SH-SY5Y (cell line): ENCODE measurements around the gene LPXN.

ENCODE experiments used
- GATA2 ChIP-seq: IDR thresholded peaks from 2 replicates; pipeline ENCODE4 v1.6.1; 2011; ENCODE audit warnings: mild to moderate bottlenecking, low read depth, low read length
- GATA3 ChIP-seq: IDR thresholded peaks from 2 replicates; pipeline ENCODE4 v1.6.1; 2011; ENCODE audit warnings: low read depth, mild to moderate bottlenecking, low read length, moderate library complexity

LPXN gene

DNA sequence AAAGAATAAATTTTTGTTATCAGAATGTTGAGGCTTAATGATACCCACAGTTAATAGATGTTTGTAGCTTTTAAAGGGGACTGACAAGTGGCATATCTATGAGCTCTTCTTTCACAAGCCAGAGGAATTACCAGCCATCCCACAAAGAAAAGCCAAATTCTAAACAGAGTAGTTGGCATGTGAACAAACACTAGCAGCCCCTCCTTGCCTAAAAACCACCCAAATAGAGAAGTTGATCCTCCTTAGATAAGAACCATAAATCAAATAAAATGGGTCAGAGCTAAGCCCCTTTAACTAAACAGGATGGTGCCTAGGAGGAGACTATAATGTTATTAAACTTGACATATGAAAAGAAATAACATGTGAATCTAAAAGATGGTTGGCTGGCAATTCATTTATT, 11.4 kb downstream of the LPXN start:
- TF ChIP-seq GATA2 (no peak), GATA3 (no peak)

DNA sequence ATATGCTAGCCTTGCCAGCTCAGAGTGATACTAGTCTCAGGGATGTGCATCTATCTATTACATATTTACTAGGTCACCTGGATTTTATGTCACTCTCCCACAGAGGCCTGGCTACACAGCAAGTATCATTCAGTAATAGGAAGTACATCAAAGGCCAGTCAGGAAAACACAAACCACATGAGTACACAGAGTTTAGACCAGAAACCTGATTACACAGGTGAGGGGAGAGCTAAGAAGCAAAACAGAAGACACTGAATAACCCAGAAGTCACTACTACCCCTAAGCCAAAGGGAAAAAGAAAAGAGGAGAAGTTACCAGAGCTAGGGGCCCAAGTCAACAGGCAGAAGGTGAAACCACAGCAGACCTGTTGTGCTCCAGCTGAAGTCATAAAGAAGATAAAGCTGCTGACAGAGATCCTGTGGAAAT, 13.3 kb downstream of the LPXN start:
- TF ChIP-seq GATA3 (no peak), GATA2 (no peak)

DNA sequence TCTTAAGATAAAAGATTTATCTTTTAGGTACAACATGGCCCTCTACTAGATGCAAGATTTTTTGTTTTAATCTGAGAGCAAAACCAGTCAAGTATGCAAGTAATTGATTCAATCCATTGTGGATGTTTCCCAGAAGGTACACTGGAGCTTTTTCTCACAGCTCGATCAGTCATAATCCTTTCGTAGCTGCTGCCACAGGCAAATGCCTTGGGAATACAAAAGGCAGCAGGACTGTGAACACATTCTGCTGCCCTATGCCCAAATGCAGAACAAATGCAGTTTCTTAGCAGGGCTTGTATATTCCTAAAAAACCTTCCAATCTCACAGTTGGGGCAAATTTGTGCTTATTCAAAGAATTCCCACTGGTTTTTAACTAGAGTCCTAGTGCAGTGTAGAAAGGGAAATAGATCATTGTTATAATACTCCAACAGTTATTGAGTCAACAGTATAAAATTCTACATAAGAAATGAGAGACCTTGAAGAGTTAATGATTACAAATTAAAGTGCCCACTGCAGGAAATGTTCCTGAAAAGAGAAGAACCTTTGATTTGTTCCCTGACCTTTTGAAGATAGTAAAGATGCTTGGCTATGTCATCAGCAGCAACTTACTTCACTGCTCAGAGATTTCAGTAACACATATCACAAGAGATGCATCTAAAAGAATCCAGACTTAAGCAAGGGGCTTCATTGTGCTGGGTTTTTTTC, 14.1 kb downstream of the LPXN start:
- TF ChIP-seq GATA2 (no peak), GATA3 (no peak)

DNA sequence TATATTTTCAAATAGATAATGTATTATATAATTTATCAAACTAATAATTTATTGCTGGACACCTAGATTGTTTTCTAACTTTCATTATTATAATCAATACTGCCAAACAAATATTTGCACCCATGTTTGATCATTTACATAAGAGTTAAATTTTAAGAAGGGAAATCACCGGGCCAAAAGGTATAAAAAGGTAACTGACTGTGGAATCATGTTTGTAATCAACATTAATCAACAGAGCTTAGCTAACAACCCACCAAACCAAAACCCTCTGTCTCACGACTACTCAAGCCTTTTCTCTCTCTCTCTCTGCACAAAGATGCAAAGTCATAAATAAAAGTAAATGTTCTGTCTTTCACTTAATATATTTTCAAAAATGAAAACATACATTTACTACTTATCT, 14.8 kb downstream of the LPXN start:
- TF ChIP-seq GATA2 = no peak
- no peak for TF ChIP-seq GATA3

DNA sequence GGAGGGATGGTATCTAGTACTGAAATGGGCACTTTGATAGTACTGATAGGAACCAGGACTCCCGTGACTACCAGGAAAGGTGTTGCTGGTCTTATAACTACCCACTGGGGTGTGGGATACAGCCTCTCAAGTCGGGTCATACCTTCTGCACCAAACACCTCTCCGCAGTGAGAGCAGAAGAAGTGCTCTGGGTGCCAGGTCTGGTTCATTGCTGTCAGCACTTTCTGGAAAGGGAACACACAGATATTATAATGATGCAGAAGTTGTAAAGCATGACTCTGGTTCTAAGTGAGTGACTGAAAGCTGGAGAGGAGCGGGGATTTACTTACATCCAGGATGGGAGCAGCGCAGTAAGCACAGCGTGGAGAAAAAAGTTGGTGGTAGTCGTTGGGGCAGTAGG, 26.0 kb downstream of the LPXN start:
- no peak for TF ChIP-seq GATA2
- no peak for TF ChIP-seq GATA3

DNA sequence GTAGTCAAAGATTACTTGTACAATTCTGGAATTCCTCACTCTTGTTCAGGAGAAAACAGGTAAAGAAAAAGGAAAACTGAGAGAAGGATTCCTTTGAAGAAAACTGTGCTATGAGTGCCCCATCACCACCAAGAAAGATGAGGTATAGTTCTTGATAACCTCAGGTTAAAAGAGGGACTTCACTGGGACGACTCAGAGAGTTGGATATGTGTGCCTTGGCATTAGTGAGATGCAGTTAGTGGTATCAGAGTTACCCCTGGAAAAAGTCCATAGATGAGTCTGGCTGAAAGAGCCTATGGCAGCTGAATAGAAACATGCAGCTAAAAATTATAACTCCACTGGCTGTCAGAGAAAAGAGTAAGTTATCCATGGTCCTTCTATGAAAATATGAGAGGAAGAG, 28.8 kb downstream of the LPXN start:
- TF ChIP-seq GATA3 = no peak
- TF ChIP-seq GATA2 = no peak

DNA sequence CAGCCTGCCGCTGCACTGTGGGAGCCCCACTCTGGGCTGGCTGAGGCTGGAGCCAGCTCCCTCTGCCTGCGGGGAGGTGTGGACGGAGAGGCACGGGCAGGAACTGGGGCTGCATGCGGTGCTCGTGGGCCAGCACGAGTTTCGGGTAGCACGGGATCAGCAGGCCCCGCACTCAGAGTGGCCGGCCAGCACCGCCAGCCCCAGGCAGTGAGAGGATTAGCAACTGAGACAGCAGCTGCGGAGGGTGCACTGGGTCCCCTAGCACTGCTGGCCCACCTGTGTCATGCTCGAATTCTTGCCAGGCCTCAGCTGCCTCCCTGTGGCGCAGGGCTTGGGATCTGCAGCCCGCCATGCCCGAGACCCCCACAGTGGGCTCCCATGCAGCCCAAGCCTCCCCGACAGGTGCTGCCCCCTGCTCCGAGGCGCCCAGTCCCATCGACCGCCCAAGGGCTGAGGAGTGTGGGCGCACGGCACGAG, 43.8 kb downstream of the LPXN start:
- TF ChIP-seq GATA3 = no peak
- no peak for TF ChIP-seq GATA2

DNA sequence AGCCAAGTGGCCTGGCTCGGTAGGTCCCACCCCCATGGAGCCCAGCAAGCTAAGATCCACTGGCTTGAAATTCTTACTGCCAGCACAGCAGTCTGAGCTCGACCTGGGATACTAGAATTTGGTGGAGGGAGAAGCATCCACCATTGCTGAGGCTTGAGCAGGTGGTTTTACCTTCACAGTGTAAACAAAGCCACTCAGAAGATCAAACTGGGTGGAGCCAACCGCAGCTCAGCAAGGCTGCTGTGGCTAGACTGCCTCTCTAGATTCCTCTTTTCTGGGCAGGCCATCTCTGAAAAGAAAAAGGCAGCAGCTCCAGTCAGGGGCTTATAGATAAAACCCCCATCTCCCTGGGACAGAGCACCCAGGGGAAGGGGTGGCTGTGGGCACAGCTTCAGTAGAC, 45.4 kb downstream of the LPXN start:
- no peak for TF ChIP-seq GATA3
- TF ChIP-seq GATA2 = no peak

DNA sequence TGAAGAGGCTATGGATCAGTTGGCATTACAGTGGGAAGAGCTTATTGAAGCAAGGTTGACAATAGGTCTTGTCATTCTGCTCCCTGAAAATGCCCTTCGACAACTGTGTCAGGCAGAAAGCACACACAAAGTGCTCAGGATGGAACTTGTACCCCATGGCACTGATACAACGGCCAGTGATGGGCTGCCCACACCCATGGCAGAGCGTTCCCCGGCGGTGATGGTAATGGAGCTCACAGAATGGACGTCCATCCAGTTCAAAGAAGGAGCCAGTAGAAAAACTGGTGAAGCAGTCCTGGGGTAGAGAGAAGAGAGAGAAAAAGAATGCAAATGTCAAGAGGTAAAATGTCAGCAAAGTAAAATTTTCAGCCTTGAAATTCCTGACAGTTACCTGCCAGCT, 48.2 kb downstream of the LPXN start:
- TF ChIP-seq GATA3 (no peak), GATA2 (no peak)

DNA sequence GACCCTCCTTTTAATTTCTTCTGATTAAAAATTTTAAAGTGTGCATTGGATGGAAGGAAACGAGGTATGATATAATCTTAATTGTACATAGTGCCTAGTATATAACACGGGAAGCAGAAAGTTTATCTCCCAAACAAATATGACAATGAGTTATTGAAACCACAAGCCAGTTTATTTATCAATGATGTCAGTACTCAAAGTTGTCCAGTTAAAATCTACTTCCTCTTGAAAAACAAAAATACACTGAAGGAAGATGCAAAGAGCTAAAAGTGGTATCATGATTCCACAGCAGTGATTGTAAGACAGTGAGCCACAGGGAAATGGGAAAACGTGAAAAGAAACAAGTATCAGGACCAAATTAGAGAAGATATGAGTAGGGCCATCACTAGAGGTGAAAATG, 48.9 kb downstream of the LPXN start:
- no peak for TF ChIP-seq GATA3
- TF ChIP-seq GATA2 = no peak

DNA sequence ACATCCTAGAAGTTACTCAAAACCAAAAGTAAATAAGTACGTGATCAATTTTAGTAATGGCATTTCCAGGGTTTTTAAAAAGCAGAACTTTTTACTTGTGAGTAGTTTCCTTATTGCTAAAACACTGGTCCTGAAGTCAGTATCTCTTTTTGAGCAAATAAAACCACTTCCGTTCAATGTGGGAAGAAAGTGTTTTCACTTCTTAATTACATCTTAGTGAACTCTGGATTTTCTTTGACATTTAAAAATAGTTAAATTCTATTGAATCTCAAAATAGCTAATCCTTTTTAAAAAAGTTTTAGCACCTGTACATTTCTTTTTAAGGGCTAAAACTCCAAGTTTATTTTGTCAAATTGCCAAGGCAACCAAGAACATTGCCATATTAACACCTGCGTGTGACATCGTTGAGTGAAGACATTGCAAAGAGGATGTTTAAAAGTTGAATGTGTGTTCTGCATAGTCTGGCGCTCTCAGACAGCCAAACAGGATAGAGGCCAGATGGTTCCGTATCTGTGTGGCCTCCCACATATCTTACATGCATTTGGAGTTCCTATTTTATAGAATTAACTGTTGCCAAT, 50.5 kb downstream of the LPXN start:
- no peak for TF ChIP-seq GATA2
- no peak for TF ChIP-seq GATA3

DNA sequence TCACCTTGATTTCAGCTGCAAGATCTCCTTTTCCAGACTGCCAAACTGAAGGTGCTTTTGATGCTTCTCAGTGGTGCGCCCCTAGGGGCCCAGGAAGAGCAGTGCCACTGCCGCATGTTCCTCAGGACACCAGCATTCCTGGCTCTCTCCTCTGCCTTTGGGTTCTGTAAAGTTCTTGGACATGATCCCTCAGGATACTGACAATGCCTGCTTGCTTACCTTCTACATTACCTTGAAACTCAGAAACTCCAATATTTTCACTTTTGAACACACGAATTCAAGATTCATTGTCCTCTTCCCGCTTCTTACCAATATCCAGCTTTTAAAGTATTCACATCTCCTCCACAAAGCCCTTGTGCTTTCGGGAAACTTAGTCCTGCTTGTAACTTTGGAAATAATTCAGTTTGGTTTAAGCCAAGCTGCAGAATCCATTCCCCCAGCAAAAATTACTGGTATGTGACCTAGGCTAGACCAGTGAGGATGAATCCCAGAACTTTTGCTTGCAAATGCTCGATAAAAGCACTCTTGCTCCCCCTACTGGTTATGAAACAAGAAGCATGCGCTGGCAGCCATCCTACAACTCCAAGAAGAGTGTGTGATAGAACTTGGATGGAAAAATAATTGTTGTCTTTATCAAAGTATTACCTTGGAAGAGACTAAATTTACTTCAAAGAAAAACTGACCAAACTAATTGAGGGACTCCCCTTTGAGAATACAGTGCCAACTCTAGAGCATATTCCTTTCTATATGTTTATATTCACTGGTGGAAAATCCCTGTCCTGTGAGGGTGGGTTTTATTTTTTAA, 51.2 kb downstream of the LPXN start:
- TF ChIP-seq GATA2 (no peak), GATA3 (no peak)

DNA sequence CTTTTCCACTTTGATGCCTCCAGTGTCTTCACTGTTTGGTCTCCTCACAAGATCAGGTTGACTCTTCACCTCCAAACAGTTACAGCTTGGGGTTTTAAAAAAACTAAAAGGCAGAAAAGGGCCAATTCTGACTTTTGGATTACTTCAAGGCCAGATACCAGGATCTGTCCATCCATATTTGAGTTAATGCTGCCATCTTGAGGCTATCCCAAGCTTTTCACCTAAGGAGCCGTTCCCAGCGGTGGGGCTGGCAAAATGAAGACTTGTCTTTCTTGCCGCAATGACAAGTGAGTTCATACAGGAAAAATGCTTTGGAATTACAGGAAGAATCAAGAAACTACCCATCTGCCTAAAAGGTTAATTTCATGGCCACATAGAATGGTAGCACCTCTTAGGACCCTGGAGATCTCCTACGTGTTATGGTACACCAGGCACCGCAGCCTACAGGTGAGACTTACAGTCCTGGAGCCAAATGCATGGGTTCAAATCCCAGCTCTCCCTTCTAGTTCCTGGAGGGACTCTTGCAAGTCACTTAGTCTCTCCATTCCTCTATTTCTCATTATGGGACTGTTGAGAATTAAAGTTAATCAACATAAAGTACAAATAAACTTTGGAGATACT, 61.8 kb downstream of the LPXN start:
- TF ChIP-seq GATA2 (no peak), GATA3 (no peak)

DNA sequence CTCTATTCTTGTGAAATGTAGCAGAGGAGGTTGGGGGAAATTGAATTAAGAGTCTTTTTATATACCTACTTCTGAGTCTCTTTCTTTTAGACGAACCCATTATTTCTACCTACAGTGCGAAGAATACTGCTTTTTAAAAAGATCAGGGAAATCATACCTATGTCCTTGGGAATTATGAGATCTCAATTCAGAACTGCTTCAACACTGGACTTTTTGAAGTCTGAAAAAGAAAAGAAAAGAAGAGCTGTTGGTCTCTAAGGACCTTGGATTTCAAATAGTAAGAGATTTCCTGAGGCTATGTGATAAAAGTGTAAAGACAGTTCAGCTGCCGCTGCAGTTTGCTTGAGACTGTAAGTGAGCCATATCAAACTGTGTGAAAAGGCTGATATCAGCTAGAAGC, 64.0 kb downstream of the LPXN start:
- TF ChIP-seq GATA3 = no peak
- no peak for TF ChIP-seq GATA2

DNA sequence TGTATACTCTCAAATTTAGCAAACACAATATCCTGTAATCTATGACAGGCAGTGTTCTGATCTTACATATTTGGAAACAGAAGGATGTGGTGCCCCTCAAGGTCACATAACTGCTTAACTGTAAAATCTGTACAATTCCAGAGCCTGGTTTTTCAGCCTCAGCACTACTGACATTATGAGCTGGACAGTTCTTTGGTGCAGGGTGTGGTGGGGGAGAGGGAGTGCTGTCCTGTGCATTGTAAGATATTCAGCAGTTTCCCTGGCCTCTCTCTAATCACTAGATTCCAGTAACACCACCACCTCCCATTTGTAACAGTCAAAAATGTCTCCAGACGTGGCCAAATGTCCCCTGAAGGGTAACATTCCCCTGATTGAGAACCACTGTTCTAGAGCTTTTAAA, 65.9 kb downstream of the LPXN start:
- no peak for TF ChIP-seq GATA3
- no peak for TF ChIP-seq GATA2
